Measurements from ENCODE around the gene FYCO1. TPM values are rescaled to one million over a fixed set of nuclear protein-coding genes. Genes with fewer than 3 reads are reported as not detected.

FYCO1 gene
- total RNA-seq, 1 experiment from 2014 or later = 10.9 TPM

DNA sequence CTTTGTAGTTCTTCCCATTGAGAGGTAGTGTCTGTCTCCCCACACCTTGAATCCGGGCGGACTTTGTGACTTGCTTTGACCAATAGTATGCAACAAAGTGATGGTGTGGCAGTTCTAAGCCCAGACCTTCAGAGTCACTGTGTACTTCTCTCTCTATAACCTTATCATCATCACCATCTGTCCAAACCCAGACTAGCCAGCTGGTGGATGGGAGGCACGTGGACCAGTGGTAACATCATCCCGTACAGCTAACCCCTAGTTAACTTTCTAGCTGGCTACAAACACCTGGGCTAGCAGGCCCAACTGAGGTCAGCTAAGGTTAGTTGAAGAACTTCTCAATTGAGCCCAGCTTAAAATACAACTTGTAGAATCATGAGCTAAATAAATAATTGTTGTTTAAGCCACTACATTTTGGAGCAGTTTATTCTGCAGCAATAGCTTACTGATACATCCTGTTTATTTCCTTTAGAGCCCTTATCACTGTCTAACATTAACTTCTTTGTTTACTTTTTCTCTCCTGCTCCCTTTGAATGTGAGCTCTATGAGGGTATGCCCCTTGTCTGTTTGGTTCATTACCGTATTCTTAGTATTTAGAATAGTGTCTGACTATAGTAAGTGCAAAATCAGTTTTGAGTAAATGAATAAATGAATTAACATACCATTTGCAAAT, 120.8 kb downstream of the FYCO1 start:
- Mint-ChIP-seq H3K4me3 (ENCODE audit: unreplicated experiment) (no peak overlapping the region), H3K36me3 (ENCODE audit: insufficient read depth, unreplicated experiment) (no peaks in the 10 kb centered on the region), H3K27me3 (ENCODE audit: insufficient read depth, unreplicated experiment) (no peaks in the 10 kb centered on the region), H3K4me1 (ENCODE audit: low read depth, unreplicated experiment) (no peaks in the 10 kb centered on the region), H3K27ac (ENCODE audit: unreplicated experiment) (no peak overlapping the region), H3K9me3 (ENCODE audit: unreplicated experiment) (no peaks in the 10 kb centered on the region)
- Histone ChIP-seq H3K4me3 (ENCODE audit: low read depth, low read length) (no peak overlapping the region), H3K9me3 (no peaks in the 10 kb centered on the region), H3K27me3 (replicated peaks; ENCODE audit: control insufficient read depth, insufficient read depth, low read length) (no peaks in the 10 kb centered on the region), H3K36me3 (ENCODE audit: control insufficient read depth, insufficient read depth, low read length) (no peaks in the 10 kb centered on the region), H3K4me1 (no peaks in the 10 kb centered on the region)
- DNase-seq = no peak
- ChIA-PET CTCF (no interaction called here), POLR2A (no interaction called here)
- no TSS peak for BruUV-seq (replicated peaks)
- TF ChIP-seq, protein P1, sequence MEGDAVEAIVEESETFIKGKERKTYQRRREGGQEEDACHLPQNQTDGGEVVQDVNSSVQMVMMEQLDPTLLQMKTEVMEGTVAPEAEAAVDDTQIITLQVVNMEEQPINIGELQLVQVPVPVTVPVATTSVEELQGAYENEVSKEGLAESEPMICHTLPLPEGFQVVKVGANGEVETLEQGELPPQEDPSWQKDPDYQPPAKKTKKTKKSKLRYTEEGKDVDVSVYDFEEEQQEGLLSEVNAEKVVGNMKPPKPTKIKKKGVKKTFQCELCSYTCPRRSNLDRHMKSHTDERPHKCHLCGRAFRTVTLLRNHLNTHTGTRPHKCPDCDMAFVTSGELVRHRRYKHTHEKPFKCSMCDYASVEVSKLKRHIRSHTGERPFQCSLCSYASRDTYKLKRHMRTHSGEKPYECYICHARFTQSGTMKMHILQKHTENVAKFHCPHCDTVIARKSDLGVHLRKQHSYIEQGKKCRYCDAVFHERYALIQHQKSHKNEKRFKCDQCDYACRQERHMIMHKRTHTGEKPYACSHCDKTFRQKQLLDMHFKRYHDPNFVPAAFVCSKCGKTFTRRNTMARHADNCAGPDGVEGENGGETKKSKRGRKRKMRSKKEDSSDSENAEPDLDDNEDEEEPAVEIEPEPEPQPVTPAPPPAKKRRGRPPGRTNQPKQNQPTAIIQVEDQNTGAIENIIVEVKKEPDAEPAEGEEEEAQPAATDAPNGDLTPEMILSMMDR (IDR thresholded peaks at IDR 0.05; ENCODE audit: insufficient read depth in 1 of 2, low read depth in 1 of 2, low read length in 1 of 2, severe bottlenecking in 1 of 2, unreplicated experiment in 1 of 2) = no peak
- intact Hi-C loops (cut with micrococcal nuclease; ENCODE audit: unreplicated experiment) = no loop called here

DNA sequence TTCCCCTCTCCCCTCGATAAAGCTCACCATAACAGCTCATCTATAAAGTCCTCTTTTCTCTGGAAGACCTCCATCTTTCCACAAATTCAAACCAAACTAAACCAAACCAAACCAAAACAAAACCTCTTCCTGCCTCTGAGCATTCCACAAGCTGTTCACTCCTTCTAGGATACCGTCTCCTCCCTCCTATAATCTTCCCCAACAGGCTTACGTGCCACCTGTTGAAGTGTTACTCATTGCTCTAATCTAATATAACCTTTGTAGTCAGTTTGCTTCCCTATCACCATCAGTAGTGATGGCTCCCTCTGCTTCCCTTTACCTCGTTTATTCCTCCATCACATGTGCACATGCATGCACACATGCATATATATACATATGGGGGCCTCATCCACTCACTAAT, 122.0 kb downstream of the FYCO1 start:
- POLR2A ChIA-PET = no interaction called here
- H3K27me3 ChIP-seq (replicated peaks; ENCODE audit: control insufficient read depth, insufficient read depth, low read length) = no peaks in the 10 kb centered on the region
- peaks cover 4% of the 10 kb centered on the region for H3K4me1 Mint-ChIP-seq (ENCODE audit: low read depth, unreplicated experiment)
- no peaks in the 10 kb centered on the region for H3K27me3 Mint-ChIP-seq (ENCODE audit: insufficient read depth, unreplicated experiment)
- H3K9me3 Mint-ChIP-seq (ENCODE audit: unreplicated experiment) = no peaks in the 10 kb centered on the region
- no peak overlapping the region for H3K4me3 Mint-ChIP-seq (ENCODE audit: unreplicated experiment)
- H3K36me3 Mint-ChIP-seq (ENCODE audit: insufficient read depth, unreplicated experiment) = no peaks in the 10 kb centered on the region
- BruUV-seq (replicated peaks) = no TSS peak
- H3K4me1 ChIP-seq = no peaks in the 10 kb centered on the region
- no peak for DNase-seq
- intact Hi-C loops (cut with micrococcal nuclease; ENCODE audit: unreplicated experiment) = no loop called here
- no peaks in the 10 kb centered on the region for H3K9me3 ChIP-seq
- H3K4me3 ChIP-seq (ENCODE audit: low read depth, low read length) = no peak overlapping the region
- TF ChIP-seq, protein P1 (IDR thresholded peaks at IDR 0.05; ENCODE audit: insufficient read depth in 1 of 2, low read depth in 1 of 2, low read length in 1 of 2, severe bottlenecking in 1 of 2, unreplicated experiment in 1 of 2) = no peak
- H3K27ac Mint-ChIP-seq (ENCODE audit: unreplicated experiment) = no peak overlapping the region
- CTCF ChIA-PET = no interaction called here
- H3K36me3 ChIP-seq (ENCODE audit: control insufficient read depth, insufficient read depth, low read length) = no peaks in the 10 kb centered on the region

DNA sequence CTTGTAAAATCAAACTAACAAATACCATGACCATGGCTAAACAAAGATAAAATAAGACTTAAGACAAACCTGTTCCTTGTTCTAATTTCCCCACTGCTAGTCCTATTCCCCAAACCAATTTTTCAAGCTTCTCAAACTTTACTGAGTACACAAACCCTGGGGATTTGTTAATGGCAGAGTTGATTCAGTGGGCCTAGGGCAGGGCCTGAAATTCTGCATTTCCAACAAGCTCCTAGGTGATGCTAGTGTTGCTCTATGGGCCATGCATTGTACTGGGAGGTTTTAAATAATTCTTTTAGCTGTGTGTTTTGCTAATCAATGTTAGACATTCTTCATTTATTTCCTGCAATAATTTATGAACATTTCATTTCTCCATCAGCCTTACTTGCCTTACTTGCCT, 122.6 kb downstream of the FYCO1 start:
- no peak overlapping the region for H3K27ac Mint-ChIP-seq (ENCODE audit: unreplicated experiment)
- no peaks in the 10 kb centered on the region for H3K9me3 Mint-ChIP-seq (ENCODE audit: unreplicated experiment)
- CTCF ChIA-PET = no interaction called here
- H3K4me1 Mint-ChIP-seq (ENCODE audit: low read depth, unreplicated experiment) = peaks cover 7% of the 10 kb centered on the region
- TF ChIP-seq, protein P1 (IDR thresholded peaks at IDR 0.05; ENCODE audit: insufficient read depth in 1 of 2, low read depth in 1 of 2, low read length in 1 of 2, severe bottlenecking in 1 of 2, unreplicated experiment in 1 of 2) = no peak
- Histone ChIP-seq H3K4me1 (no peaks in the 10 kb centered on the region), H3K9me3 (no peaks in the 10 kb centered on the region), H3K36me3 (ENCODE audit: control insufficient read depth, insufficient read depth, low read length) (no peaks in the 10 kb centered on the region), H3K27me3 (replicated peaks; ENCODE audit: control insufficient read depth, insufficient read depth, low read length) (no peaks in the 10 kb centered on the region), H3K4me3 (ENCODE audit: low read depth, low read length) (no peak overlapping the region)
- BruUV-seq (replicated peaks) = no TSS peak
- POLR2A ChIA-PET = no interaction called here
- intact Hi-C loops (cut with micrococcal nuclease; ENCODE audit: unreplicated experiment) = no loop called here
- H3K36me3 Mint-ChIP-seq (ENCODE audit: insufficient read depth, unreplicated experiment) = no peaks in the 10 kb centered on the region
- H3K27me3 Mint-ChIP-seq (ENCODE audit: insufficient read depth, unreplicated experiment) = no peaks in the 10 kb centered on the region
- no peak overlapping the region for H3K4me3 Mint-ChIP-seq (ENCODE audit: unreplicated experiment)
- DNase-seq = no peak
